ENCODE data around the gene PALB2. TPM values are rescaled to one million over a fixed set of nuclear protein-coding genes. Genes with fewer than 3 reads are reported as not detected.

Gene PALB2
- total RNA-seq, 1 donor from 2014 or later: 21.0 TPM

GRCh38 chr16:23563186-23563585, 77.9 kb downstream of the PALB2 start:
- no peaks in the 10 kb centered on the region for H3K9me3 Mint-ChIP-seq (ENCODE audit: low read depth)
- H3K4me1 Mint-ChIP-seq (ENCODE audit: low read depth): peaks cover 4% of the 10 kb centered on the region
- TF ChIP-seq CTCF (IDR thresholded peaks at IDR 0.05; ENCODE audit: unreplicated experiment): no peak
- no peak overlapping the region for H3K4me3 Mint-ChIP-seq (ENCODE audit: low read depth)
- no peak overlapping the region for H3K27ac Mint-ChIP-seq
- no peak for DNase-seq (ENCODE audit: low spot score, unreplicated experiment)
- peaks cover 20% of the 10 kb centered on the region for H3K36me3 Mint-ChIP-seq (ENCODE audit: insufficient read depth)
- no peaks in the 10 kb centered on the region for H3K27me3 Mint-ChIP-seq

GRCh38 chr16:23562505-23562904, 78.6 kb downstream of the PALB2 start:
- Mint-ChIP-seq H3K4me1 (ENCODE audit: low read depth) (peaks cover 4% of the 10 kb centered on the region), H3K36me3 (ENCODE audit: insufficient read depth) (peaks cover 20% of the 10 kb centered on the region), H3K27me3 (no peaks in the 10 kb centered on the region), H3K4me3 (ENCODE audit: low read depth) (no peak overlapping the region), H3K9me3 (ENCODE audit: low read depth) (no peaks in the 10 kb centered on the region), H3K27ac (no peak overlapping the region)
- DNase-seq (ENCODE audit: low spot score, unreplicated experiment): no peak
- no peak for TF ChIP-seq CTCF (IDR thresholded peaks at IDR 0.05; ENCODE audit: unreplicated experiment)

- no peak for TF ChIP-seq CTCF (IDR thresholded peaks at IDR 0.05; ENCODE audit: unreplicated experiment)
- Mint-ChIP-seq H3K9me3 (ENCODE audit: low read depth) (no peaks in the 10 kb centered on the region), H3K36me3 (ENCODE audit: insufficient read depth) (peaks cover 19% of the 10 kb centered on the region), H3K4me1 (ENCODE audit: low read depth) (peaks cover 7% of the 10 kb centered on the region), H3K27me3 (no peaks in the 10 kb centered on the region), H3K4me3 (ENCODE audit: low read depth) (no peak overlapping the region), H3K27ac (no peak overlapping the region)
- DNase-seq (ENCODE audit: low spot score, unreplicated experiment): no peak
Observed at GRCh38 chr16:23561586-23561985, 79.5 kb downstream of the PALB2 start.

GRCh38 chr16:23557779-23558702, 83.1 kb downstream of the PALB2 start:
- DNase-seq (ENCODE audit: low spot score, unreplicated experiment): no peak
- Mint-ChIP-seq H3K27me3 (no peaks in the 10 kb centered on the region), H3K27ac (peak overlapping the region; percentile 96), H3K9me3 (ENCODE audit: low read depth) (no peaks in the 10 kb centered on the region), H3K4me1 (ENCODE audit: low read depth) (peaks cover 7% of the 10 kb centered on the region), H3K4me3 (ENCODE audit: low read depth) (peak overlapping the region; percentile 95), H3K36me3 (ENCODE audit: insufficient read depth) (peaks cover 7% of the 10 kb centered on the region)
- TF ChIP-seq CTCF (IDR thresholded peaks at IDR 0.05; ENCODE audit: unreplicated experiment): no peak

- no peaks in the 10 kb centered on the region for H3K9me3 Mint-ChIP-seq (ENCODE audit: low read depth)
Observed at GRCh38 chr16:23556881-23557778, 84.0 kb downstream of the PALB2 start, which contains the start of the genes EARS2 and UBFD1. Gene EARS2 (minus strand): TSS chr16:23557350. CDS start chr16:23557343, 7 bp downstream. Gene UBFD1 (plus strand): TSS chr16:23557727. CDS start chr16:23557743, 16 bp downstream.

More at GRCh38 chr16:23556881-23557778, 84.0 kb downstream of the PALB2 start, which contains the start of the genes EARS2 and UBFD1:
- peaks cover 1% of the 10 kb centered on the region for H3K36me3 Mint-ChIP-seq (ENCODE audit: insufficient read depth)
- TF ChIP-seq CTCF (IDR thresholded peaks at IDR 0.05; ENCODE audit: unreplicated experiment): peak; percentile 97
- peak within 1 kb of the TSS; percentile 96 for H3K27ac Mint-ChIP-seq
- no peaks in the 10 kb centered on the region for H3K27me3 Mint-ChIP-seq
- H3K4me3 Mint-ChIP-seq (ENCODE audit: low read depth): peak within 1 kb of the TSS; percentile 95
- peaks cover 7% of the 10 kb centered on the region for H3K4me1 Mint-ChIP-seq (ENCODE audit: low read depth)
- peak; percentile 100 for DNase-seq (ENCODE audit: low spot score, unreplicated experiment)

Data from progenitor cell of endocrine pancreas (in vitro differentiated cells).